Stomach (tissue), 4 donors: ENCODE data around the gene CBR3.

ENCODE experiments used
- CTCF ChIP-seq, 7 experiments: fragments of 450-650 bp in 4 of 7; fragments of 200-600 bp in 3 of 7; sonication (generic) in 3 of 7; IDR thresholded peaks; one replicate each; pipeline ENCODE4 v1.5.1; 2016 to 2019; ENCODE audit warnings: antibody characterized with exemption in 7 of 7, control low read depth in 2 of 7, mild to moderate bottlenecking in 1 of 7
- EP300 ChIP-seq: sonication (generic); formaldehyde crosslinking; IDR thresholded peaks from one replicate; pipeline ENCODE4 v1.6.1; 2017; ENCODE audit warnings: antibody characterized with exemption
- POLR2A ChIP-seq, 4 donors: fragments of 450-650 bp; IDR thresholded peaks; one replicate each; pipeline ENCODE4 v1.6.1; 2016; ENCODE audit warnings: antibody characterized with exemption in 4 of 4, control low read depth in 2 of 4, mild to moderate bottlenecking in 1 of 4, moderate library complexity in 1 of 4
- POLR2AphosphoS5 ChIP-seq, 3 donors: sonication (generic); formaldehyde crosslinking; IDR thresholded peaks; one replicate each; pipeline ENCODE4 v1.6.1; 2016; ENCODE audit warnings: antibody characterized with exemption in 3 of 3

- TF ChIP-seq CTCF (IDR thresholded peaks at IDR 0.05): no peak
- TF ChIP-seq POLR2A (IDR thresholded peaks at IDR 0.05): no peak
- TF ChIP-seq EP300: no peak
- TF ChIP-seq POLR2AphosphoS5 (IDR thresholded peaks at IDR 0.05): no peak
These were observed 35.9 kb downstream of the CBR3 start for GRCh38 chr21:36170823-36171222.
